Measurements from ENCODE around the gene NET1. TPM values are rescaled to one million over a fixed set of nuclear protein-coding genes. Genes with fewer than 3 reads are reported as not detected.
"Not testable (repeated sequence)": the region's sequence is repeated elsewhere in the genome, so short reads cannot be mapped to it uniquely, and the experiment has no call there.

Gene NET1
- total RNA-seq, 1 donor from 2014 or later: 113 TPM

GRCh38 chr10:5404208-5405041 lies 7.9 kb upstream of the NET1 start, which contains the start of gene TUBAL3:
Gene TUBAL3 (minus strand): TSS chr10:5404828. CDS start chr10:5404792, 36 bp downstream.
- TF ChIP-seq CTCF (IDR thresholded peaks at IDR 0.05; ENCODE audit: insufficient read depth, low read length, poor library complexity, severe bottlenecking): no peak
- H3K4me3 ChIP-seq (ENCODE audit: low read depth, low read length): no peak within 1 kb of the TSS
- H3K36me3 ChIP-seq (ENCODE audit: control insufficient read depth, insufficient read depth, low read length): no peaks in the 10 kb centered on the region
- no peak for DNase-seq (ENCODE audit: low read depth)
- no peaks in the 10 kb centered on the region for H3K27me3 ChIP-seq (ENCODE audit: control insufficient read depth, insufficient read depth, low read length)

GRCh38 chr10:5406918-5407317 lies 5.4 kb upstream of the NET1 start:
- no peak for TF ChIP-seq CTCF (IDR thresholded peaks at IDR 0.05; ENCODE audit: insufficient read depth, low read length, poor library complexity, severe bottlenecking)
- Histone ChIP-seq H3K36me3 (ENCODE audit: control insufficient read depth, insufficient read depth, low read length) (no peaks in the 10 kb centered on the region), H3K4me3 (ENCODE audit: low read depth, low read length) (no peak overlapping the region), H3K27me3 (ENCODE audit: control insufficient read depth, insufficient read depth, low read length) (no peaks in the 10 kb centered on the region)
- no peak for DNase-seq (ENCODE audit: low read depth)

- H3K36me3 ChIP-seq (ENCODE audit: control insufficient read depth, insufficient read depth, low read length); H3K27me3 ChIP-seq (ENCODE audit: control insufficient read depth, insufficient read depth, low read length); DNase-seq (ENCODE audit: low read depth); H3K4me3 ChIP-seq (ENCODE audit: low read depth, low read length): not testable (repeated sequence)
These were observed 1.6 kb upstream of the NET1 start for GRCh38 chr10:5410787-5411186.

GRCh38 chr10:5411941-5412276 lies 448 bp upstream of the NET1 start:
- no peak for DNase-seq (ENCODE audit: low read depth)
- TF ChIP-seq CTCF (IDR thresholded peaks at IDR 0.05; ENCODE audit: insufficient read depth, low read length, poor library complexity, severe bottlenecking): no peak
- no peaks in the 10 kb centered on the region for H3K27me3 ChIP-seq (ENCODE audit: control insufficient read depth, insufficient read depth, low read length)
- H3K36me3 ChIP-seq (ENCODE audit: control insufficient read depth, insufficient read depth, low read length): no peaks in the 10 kb centered on the region
- H3K4me3 ChIP-seq (ENCODE audit: low read depth, low read length): no peak overlapping the region

GRCh38 chr10:5413012-5413938 lies 918 bp downstream of the NET1 start:
- Histone ChIP-seq H3K27me3 (ENCODE audit: control insufficient read depth, insufficient read depth, low read length) (no peaks in the 10 kb centered on the region), H3K36me3 (ENCODE audit: control insufficient read depth, insufficient read depth, low read length) (no peaks in the 10 kb centered on the region), H3K4me3 (ENCODE audit: low read depth, low read length) (peak overlapping the region; percentile 80)
- DNase-seq (ENCODE audit: low read depth): peak; percentile 31
- TF ChIP-seq CTCF (IDR thresholded peaks at IDR 0.05; ENCODE audit: insufficient read depth, low read length, poor library complexity, severe bottlenecking): no peak

GRCh38 chr10:5416981-5417380 lies 4.6 kb downstream of the NET1 start:
- no peak for TF ChIP-seq CTCF (IDR thresholded peaks at IDR 0.05; ENCODE audit: insufficient read depth, low read length, poor library complexity, severe bottlenecking)
- H3K36me3 ChIP-seq (ENCODE audit: control insufficient read depth, insufficient read depth, low read length): no peaks in the 10 kb centered on the region
- no peak overlapping the region for H3K4me3 ChIP-seq (ENCODE audit: low read depth, low read length)
- H3K27me3 ChIP-seq (ENCODE audit: control insufficient read depth, insufficient read depth, low read length): no peaks in the 10 kb centered on the region
- DNase-seq (ENCODE audit: low read depth): no peak

Measured in kidney epithelial cell (primary cell).